SK-N-MC (cell line): ENCODE measurements around the gene SF3B4.

Experiments used
- EZH2 ChIP-seq: fragments of 200-600 bp; sonication (generic); IDR thresholded peaks from one replicate; pipeline ENCODE4 v1.6.1; 2017; ENCODE audit warnings: antibody characterized with exemption
- FOXP2 ChIP-seq: optimal IDR thresholded peaks from 2 replicates; pipeline ENCODE3; 2011; ENCODE audit warnings: mild to moderate bottlenecking, moderate library complexity; ENCODE audit not compliant: insufficient read depth; ENCODE audit errors: extremely low read length, control extremely low read depth
- POLR2AphosphoS5 ChIP-seq: IDR thresholded peaks from 2 replicates; pipeline ENCODE4 v1.6.1; 2012; ENCODE audit warnings: mild to moderate bottlenecking, low read depth, low read length, borderline replicate concordance

- TF ChIP-seq EZH2 (no peak), POLR2AphosphoS5 (no peak), FOXP2 (no peak)
Observed at GRCh38 chr1:149962039-149962647, 34.5 kb upstream of the SF3B4 start.
